WTC11 (cell line): ENCODE results near the gene COPS6. TPM values are rescaled to one million over a fixed set of nuclear protein-coding genes. Genes with fewer than 3 reads are reported as not detected.

Experiments used
- ATAC-seq: fragments of 200-7000 bp; cut with Tn5 transposase; 2 replicates; pipeline ENCODE4 v1.10.0; 2021; ENCODE audit warnings: mild to moderate bottlenecking, moderate library complexity
- CTCF ChIA-PET: fragments of 300-600 bp; sonication (Branson Sonifier 250); formaldehyde crosslinking; loops from one replicate; lab custom pipeline; 2021; ENCODE audit warnings: antibody characterized with exemption; lab: Charles Lee
- POLR2A ChIA-PET: fragments of 350-600 bp; sonication (Branson Sonifier 250); formaldehyde crosslinking; loops from one replicate; lab custom pipeline; 2021; ENCODE audit warnings: antibody characterized with exemption; lab: Charles Lee
- DNase-seq: peaks from one replicate; pipeline ENCODE4 v3.0.0; 2021; ENCODE audit warnings: low spot score
- H3K27ac Mint-ChIP-seq: 2 replicates; pipeline ENCODE4 v1.8.0; 2021; ENCODE audit warnings: mixed read lengths
- H3K27me3 Mint-ChIP-seq: 2 replicates; pipeline ENCODE4 v1.8.0; 2021; ENCODE audit warnings: low read depth, mild to moderate bottlenecking, moderate library complexity, mixed read lengths
- H3K36me3 Mint-ChIP-seq: 2 replicates; pipeline ENCODE4 v1.8.0; 2021; ENCODE audit warnings: mixed read lengths
- H3K4me1 Mint-ChIP-seq: 2 replicates; pipeline ENCODE4 v1.8.0; 2022; ENCODE audit warnings: mixed read lengths
- H3K4me3 Mint-ChIP-seq: 2 replicates; pipeline ENCODE4 v1.8.0; 2021; ENCODE audit warnings: mild to moderate bottlenecking, moderate library complexity, mixed read lengths
- H3K9me3 Mint-ChIP-seq: 2 replicates; pipeline ENCODE4 v1.8.0; 2021; ENCODE audit warnings: mixed read lengths
- ATF6 ChIP-seq: sonication (generic); formaldehyde crosslinking; IDR thresholded peaks from 2 replicates; pipeline ENCODE4 v1.8.1; 2023; ENCODE audit warnings: mild to moderate bottlenecking, missing genetic modification reagents
- CBFB ChIP-seq: sonication (generic); formaldehyde crosslinking; IDR thresholded peaks from 2 replicates; pipeline ENCODE4 v1.8.1; 2022; ENCODE audit warnings: mild to moderate bottlenecking, low read depth, missing genetic modification reagents
- CREM ChIP-seq: sonication (generic); formaldehyde crosslinking; IDR thresholded peaks from 2 replicates; pipeline ENCODE4 v1.8.1; 2022; ENCODE audit warnings: mild to moderate bottlenecking, missing genetic modification reagents, moderate library complexity
- ELF4 ChIP-seq: sonication (generic); formaldehyde crosslinking; IDR thresholded peaks from 2 replicates; pipeline ENCODE4 v1.8.1; 2022; ENCODE audit warnings: low read depth, mild to moderate bottlenecking, moderate library complexity, missing genetic modification reagents
- EMX1 ChIP-seq: fragments of 250-450 bp; sonication (Bioruptor Pico); IDR thresholded peaks from 2 replicates; pipeline ENCODE4 v1.8.0; 2021; ENCODE audit warnings: mild to moderate bottlenecking
- FOXJ3 ChIP-seq: sonication (generic); formaldehyde crosslinking; IDR thresholded peaks from 2 replicates; pipeline ENCODE4 v1.9.0; 2021; ENCODE audit warnings: missing genetic modification reagents, mild to moderate bottlenecking, borderline replicate concordance
- FOXK1 ChIP-seq: sonication (generic); formaldehyde crosslinking; IDR thresholded peaks from 2 replicates; pipeline ENCODE4 v1.8.0; 2022; ENCODE audit warnings: mild to moderate bottlenecking, moderate library complexity, missing genetic modification reagents
- GTF2I ChIP-seq: fragments of 250-450 bp; sonication (Bioruptor Pico); conservative IDR thresholded peaks from 2 replicates; pipeline ENCODE4 v1.4.0; 2021; ENCODE audit warnings: mild to moderate bottlenecking
- JUN ChIP-seq: sonication (generic); formaldehyde crosslinking; IDR thresholded peaks from 2 replicates; pipeline ENCODE4 v1.8.0; 2023; ENCODE audit warnings: mild to moderate bottlenecking, missing genetic modification reagents
- MAX ChIP-seq: sonication (generic); formaldehyde crosslinking; IDR thresholded peaks from 2 replicates; pipeline ENCODE4 v1.8.0; 2022; ENCODE audit warnings: mild to moderate bottlenecking, missing genetic modification reagents
- NFYB ChIP-seq: sonication (generic); formaldehyde crosslinking; conservative IDR thresholded peaks from 2 replicates; pipeline ENCODE4 v1.8.0; 2022; ENCODE audit warnings: low read depth, missing genetic modification reagents
- OVOL2 ChIP-seq: fragments of 250-450 bp; sonication (Bioruptor Pico); IDR thresholded peaks from 2 replicates; pipeline ENCODE4 v1.9.0; 2021; ENCODE audit warnings: mild to moderate bottlenecking, borderline replicate concordance
- RELA ChIP-seq: sonication (generic); formaldehyde crosslinking; IDR thresholded peaks from 2 replicates; pipeline ENCODE4 v1.8.1; 2022; ENCODE audit warnings: missing genetic modification reagents, mild to moderate bottlenecking, borderline replicate concordance
- SMAD4 ChIP-seq: sonication (generic); formaldehyde crosslinking; IDR thresholded peaks from 2 replicates; pipeline ENCODE4 v1.8.0; 2022; ENCODE audit warnings: mild to moderate bottlenecking, missing genetic modification reagents
- SOX15 ChIP-seq: fragments of 250-450 bp; sonication (Bioruptor Pico); IDR thresholded peaks from 2 replicates; pipeline ENCODE4 v1.9.0; 2021; ENCODE audit warnings: mild to moderate bottlenecking
- TCF7 ChIP-seq: sonication (generic); formaldehyde crosslinking; IDR thresholded peaks from 2 replicates; pipeline ENCODE4 v1.8.0; 2022; ENCODE audit warnings: mild to moderate bottlenecking, low read depth, missing genetic modification reagents, moderate library complexity
- TEAD1 ChIP-seq: sonication (generic); formaldehyde crosslinking; IDR thresholded peaks from 2 replicates; pipeline ENCODE4 v1.8.0; 2022; ENCODE audit warnings: mild to moderate bottlenecking, missing genetic modification reagents
- TEAD4 ChIP-seq: sonication (generic); formaldehyde crosslinking; IDR thresholded peaks from 2 replicates; pipeline ENCODE4 v1.8.0; 2022; ENCODE audit warnings: mild to moderate bottlenecking, missing genetic modification reagents
- ZBTB21 ChIP-seq: sonication (generic); formaldehyde crosslinking; IDR thresholded peaks from 2 replicates; pipeline ENCODE4 v1.8.1; 2023; ENCODE audit warnings: mild to moderate bottlenecking, missing genetic modification reagents, borderline replicate concordance
- ZBTB43 ChIP-seq: sonication (generic); formaldehyde crosslinking; IDR thresholded peaks from 2 replicates; pipeline ENCODE4 v1.8.1; 2023; ENCODE audit warnings: mild to moderate bottlenecking, missing genetic modification reagents
- ZNF121 ChIP-seq: sonication (generic); formaldehyde crosslinking; IDR thresholded peaks from 2 replicates; pipeline ENCODE4 v1.8.0; 2023; ENCODE audit warnings: missing genetic modification reagents
- ZNF219 ChIP-seq: sonication (generic); formaldehyde crosslinking; IDR thresholded peaks from 2 replicates; pipeline ENCODE4 v1.8.0; 2023; ENCODE audit warnings: missing genetic modification reagents, mild to moderate bottlenecking, borderline replicate concordance
- ZNF263 ChIP-seq: sonication (generic); formaldehyde crosslinking; IDR thresholded peaks from 2 replicates; pipeline ENCODE4 v1.8.1; 2022; ENCODE audit warnings: low read depth, mild to moderate bottlenecking, moderate library complexity, missing genetic modification reagents
- ZNF416 ChIP-seq: fragments of 250-450 bp; sonication (Bioruptor Pico); IDR thresholded peaks from 2 replicates; pipeline ENCODE4 v1.9.0; 2021; ENCODE audit warnings: mild to moderate bottlenecking, inconsistent platforms
- ZSCAN18 ChIP-seq: fragments of 250-450 bp; sonication (Bioruptor Pico); IDR thresholded peaks from 2 replicates; pipeline ENCODE4 v2.1.2; 2022; ENCODE audit warnings: mild to moderate bottlenecking, moderate library complexity
- total RNA-seq: library from RNA; stranded (reverse); gene quantifications from 3 replicates; pipeline ENCODE4 v1.2.3, GENCODE V29; 2021
- TF ChIP-seq, protein P1 (sequence below): sonication (generic); formaldehyde crosslinking; IDR thresholded peaks from 2 replicates; pipeline ENCODE4 v1.8.0; 2022; ENCODE audit warnings: mild to moderate bottlenecking, missing genetic modification reagents
- TF ChIP-seq, protein P2 (sequence below): fragments of 250-450 bp; sonication (Bioruptor Pico); IDR thresholded peaks from 2 replicates; pipeline ENCODE4 v1.9.0; 2021; ENCODE audit warnings: mild to moderate bottlenecking
- TF ChIP-seq, protein P3 (sequence below): sonication (generic); formaldehyde crosslinking; IDR thresholded peaks from 2 replicates; pipeline ENCODE4 v1.8.0; 2022; ENCODE audit warnings: missing genetic modification reagents

The COPS6 gene
- total RNA-seq, 1 experiment from 2014 or later, result 118 TPM

GRCh38 chr7:100126931-100127865 is 38.4 kb downstream of the COPS6 start, which contains the start of gene MBLAC1:
TSS of gene MBLAC1 (plus strand) at chr7:100126967. CDS start at chr7:100127396, 429 bp downstream.
- ChIA-PET CTCF (interaction anchor here (0.6 to 2.1 kb wide), 6 partner anchors 14 to 701 kb away, joined by 3 to 5 read pairs (median 3); partner anchors contain the start of gene AP4M1), POLR2A (interaction anchor here (0.6 to 2.3 kb wide), 5 partner anchors 22 to 529 kb away, joined by 3 to 21 read pairs (median 3); partner anchors contain the start of genes AP4M1, LAMTOR4, MCM7 and TMEM225B)
- peak within 1 kb of the TSS; percentile 99 for H3K27ac Mint-ChIP-seq
- no peaks in the 10 kb centered on the region for H3K9me3 Mint-ChIP-seq
- peaks cover 15% of the 10 kb centered on the region for H3K4me1 Mint-ChIP-seq
- peak; percentile 62 for ATAC-seq
- DNase-seq, result peak; percentile 86
- peaks cover 2% of the 10 kb centered on the region; the same call in 1 of the 2 replicates for H3K36me3 Mint-ChIP-seq
- peak within 1 kb of the TSS; percentile 99 for H3K4me3 Mint-ChIP-seq
- H3K27me3 Mint-ChIP-seq, result peaks cover 15% of the 10 kb centered on the region
- TF ChIP-seq NFYB (CRISPR knock-in tag) (0 out of 2 replicates have a peak, but pooled peaks have one; percentile 12), EMX1 (CRISPR knock-in tag) (no peak), FOXK1 (CRISPR knock-in tag) (peak; percentile 12; the same call in 1 of the 2 replicates), ZNF263 (CRISPR knock-in tag) (no peak), ELF4 (CRISPR knock-in tag) (no peak), JUN (CRISPR knock-in tag) (no peak), FOXJ3 (no peak), SMAD4 (no peak), OVOL2 (CRISPR knock-in tag) (no peak), SOX15 (CRISPR knock-in tag) (no peak), ZNF416 (CRISPR knock-in tag) (no peak), TEAD1 (CRISPR knock-in tag) (peak; percentile 69), CBFB (CRISPR knock-in tag) (no peak), TEAD4 (CRISPR knock-in tag) (no peak), GTF2I (CRISPR knock-in tag) (no peak), ZBTB21 (CRISPR knock-in tag) (no peak), ZBTB43 (CRISPR knock-in tag) (no peak; the same call in 1 of the 2 replicates), TCF7 (CRISPR knock-in tag) (no peak), ZNF121 (CRISPR knock-in tag) (no peak), ATF6 (CRISPR knock-in tag) (no peak), MAX (peak; percentile 41), CREM (CRISPR knock-in tag) (peak; percentile 61; the same call in 1 of the 2 replicates), ZSCAN18 (CRISPR knock-in tag) (no peak), ZNF219 (no peak), RELA (CRISPR knock-in tag) (no peak)
- TF ChIP-seq, protein P1, sequence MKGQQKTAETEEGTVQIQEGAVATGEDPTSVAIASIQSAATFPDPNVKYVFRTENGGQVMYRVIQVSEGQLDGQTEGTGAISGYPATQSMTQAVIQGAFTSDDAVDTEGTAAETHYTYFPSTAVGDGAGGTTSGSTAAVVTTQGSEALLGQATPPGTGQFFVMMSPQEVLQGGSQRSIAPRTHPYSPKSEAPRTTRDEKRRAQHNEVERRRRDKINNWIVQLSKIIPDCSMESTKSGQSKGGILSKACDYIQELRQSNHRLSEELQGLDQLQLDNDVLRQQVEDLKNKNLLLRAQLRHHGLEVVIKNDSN, result no peak
- TF ChIP-seq, protein P2, sequence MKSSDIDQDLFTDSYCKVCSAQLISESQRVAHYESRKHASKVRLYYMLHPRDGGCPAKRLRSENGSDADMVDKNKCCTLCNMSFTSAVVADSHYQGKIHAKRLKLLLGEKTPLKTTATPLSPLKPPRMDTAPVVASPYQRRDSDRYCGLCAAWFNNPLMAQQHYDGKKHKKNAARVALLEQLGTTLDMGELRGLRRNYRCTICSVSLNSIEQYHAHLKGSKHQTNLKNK (CRISPR knock-in tag), result no peak
- TF ChIP-seq, protein P3, sequence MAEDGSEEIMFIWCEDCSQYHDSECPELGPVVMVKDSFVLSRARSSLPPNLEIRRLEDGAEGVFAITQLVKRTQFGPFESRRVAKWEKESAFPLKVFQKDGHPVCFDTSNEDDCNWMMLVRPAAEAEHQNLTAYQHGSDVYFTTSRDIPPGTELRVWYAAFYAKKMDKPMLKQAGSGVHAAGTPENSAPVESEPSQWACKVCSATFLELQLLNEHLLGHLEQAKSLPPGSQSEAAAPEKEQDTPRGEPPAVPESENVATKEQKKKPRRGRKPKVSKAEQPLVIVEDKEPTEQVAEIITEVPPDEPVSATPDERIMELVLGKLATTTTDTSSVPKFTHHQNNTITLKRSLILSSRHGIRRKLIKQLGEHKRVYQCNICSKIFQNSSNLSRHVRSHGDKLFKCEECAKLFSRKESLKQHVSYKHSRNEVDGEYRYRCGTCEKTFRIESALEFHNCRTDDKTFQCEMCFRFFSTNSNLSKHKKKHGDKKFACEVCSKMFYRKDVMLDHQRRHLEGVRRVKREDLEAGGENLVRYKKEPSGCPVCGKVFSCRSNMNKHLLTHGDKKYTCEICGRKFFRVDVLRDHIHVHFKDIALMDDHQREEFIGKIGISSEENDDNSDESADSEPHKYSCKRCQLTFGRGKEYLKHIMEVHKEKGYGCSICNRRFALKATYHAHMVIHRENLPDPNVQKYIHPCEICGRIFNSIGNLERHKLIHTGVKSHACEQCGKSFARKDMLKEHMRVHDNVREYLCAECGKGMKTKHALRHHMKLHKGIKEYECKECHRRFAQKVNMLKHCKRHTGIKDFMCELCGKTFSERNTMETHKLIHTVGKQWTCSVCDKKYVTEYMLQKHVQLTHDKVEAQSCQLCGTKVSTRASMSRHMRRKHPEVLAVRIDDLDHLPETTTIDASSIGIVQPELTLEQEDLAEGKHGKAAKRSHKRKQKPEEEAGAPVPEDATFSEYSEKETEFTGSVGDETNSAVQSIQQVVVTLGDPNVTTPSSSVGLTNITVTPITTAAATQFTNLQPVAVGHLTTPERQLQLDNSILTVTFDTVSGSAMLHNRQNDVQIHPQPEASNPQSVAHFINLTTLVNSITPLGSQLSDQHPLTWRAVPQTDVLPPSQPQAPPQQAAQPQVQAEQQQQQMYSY, result no peak
